GM18520 (cell line): ENCODE measurements around the gene SKP1.
"Not testable (repeated sequence)": the region's sequence is repeated elsewhere in the genome, so short reads cannot be mapped to it uniquely, and the experiment has no call there.

ENCODE experiments used
- ATAC-seq: cut with Tn5 transposase; IDR thresholded peaks from one replicate; pipeline ENCODE4 v1.9.1; 2021; ENCODE audit not compliant: unreplicated experiment

SKP1 gene

GRCh38 chr5:134178096-134178419 is 1.3 kb upstream of the SKP1 start:
- no peak for ATAC-seq

- no peak for ATAC-seq
These were observed 782 bp upstream of the SKP1 start for GRCh38 chr5:134177369-134178095.

GRCh38 chr5:134175921-134176510 is 734 bp downstream of the SKP1 start:
- ATAC-seq, result no peak

- ATAC-seq, result no peak
These were observed 1.6 kb downstream of the SKP1 start for GRCh38 chr5:134174841-134175839.

GRCh38 chr5:134171972-134172371 is 4.8 kb downstream of the SKP1 start:
- ATAC-seq, result no peak

GRCh38 chr5:134162592-134162991 is 14.2 kb downstream of the SKP1 start:
- ATAC-seq, result no peak

GRCh38 chr5:134161513-134162395 is 15.0 kb downstream of the SKP1 start:
- no peak for ATAC-seq

GRCh38 chr5:134153657-134154056 is 23.1 kb downstream of the SKP1 start:
- ATAC-seq, result no peak

GRCh38 chr5:134153241-134153640 is 23.5 kb downstream of the SKP1 start:
- ATAC-seq, result no peak

GRCh38 chr5:134152173-134152832 is 24.4 kb downstream of the SKP1 start:
- not testable (repeated sequence) for ATAC-seq

GRCh38 chr5:134151723-134152122 is 25.0 kb downstream of the SKP1 start:
- no peak for ATAC-seq

GRCh38 chr5:134149571-134150303 is 27.0 kb downstream of the SKP1 start:
- no peak for ATAC-seq

GRCh38 chr5:134148986-134149539 is 27.7 kb downstream of the SKP1 start:
- no peak for ATAC-seq

- no peak for ATAC-seq
These were observed 28.4 kb downstream of the SKP1 start for GRCh38 chr5:134148316-134148715.

- no peak for ATAC-seq
These were observed 29.9 kb downstream of the SKP1 start for GRCh38 chr5:134146651-134147518.

GRCh38 chr5:134145779-134146581 is 30.8 kb downstream of the SKP1 start:
- peak; percentile 62 for ATAC-seq

GRCh38 chr5:134145041-134145757 is 31.6 kb downstream of the SKP1 start:
- no peak for ATAC-seq
